Skeletal muscle cell (primary cell): ENCODE results near the gene KLK11.
A peak's percentile ranks its signal among the peaks of the same experiment; 100 is the strongest.

ENCODE experiments used
- DNase-seq: peaks from one replicate; pipeline ENCODE4 v3.0.0-alpha.2; 2010; ENCODE audit warnings: low read depth
- H3K4me3 ChIP-seq: 2 replicates; pipeline ENCODE4 v1.5.1; 2011; ENCODE audit warnings: low read depth, mild to moderate bottlenecking, control low read depth, low read length, moderate library complexity

Gene KLK11

DNA sequence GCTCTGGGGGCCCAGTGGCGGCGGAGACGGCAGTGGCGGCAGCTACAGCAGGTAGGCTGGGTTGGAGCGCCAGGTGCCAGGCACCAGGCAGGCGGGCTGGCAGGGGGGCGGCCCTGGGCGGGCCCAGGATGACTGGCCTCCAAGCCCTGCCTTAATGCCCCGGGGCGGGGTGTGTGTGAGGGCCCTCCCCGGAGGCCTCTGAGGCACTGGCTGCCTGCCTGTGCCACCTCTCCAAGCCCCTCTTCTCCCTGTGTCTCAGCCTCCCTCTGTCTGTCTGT is at the start of gene KLK11:
TSS of gene KLK11 (minus strand) at position 63 of the 278 bp plus-strand sequence. CDS start 985 bp downstream, outside the sequence.
- DNase-seq: no peak
- no peak within 1 kb of the TSS for H3K4me3 ChIP-seq

DNA sequence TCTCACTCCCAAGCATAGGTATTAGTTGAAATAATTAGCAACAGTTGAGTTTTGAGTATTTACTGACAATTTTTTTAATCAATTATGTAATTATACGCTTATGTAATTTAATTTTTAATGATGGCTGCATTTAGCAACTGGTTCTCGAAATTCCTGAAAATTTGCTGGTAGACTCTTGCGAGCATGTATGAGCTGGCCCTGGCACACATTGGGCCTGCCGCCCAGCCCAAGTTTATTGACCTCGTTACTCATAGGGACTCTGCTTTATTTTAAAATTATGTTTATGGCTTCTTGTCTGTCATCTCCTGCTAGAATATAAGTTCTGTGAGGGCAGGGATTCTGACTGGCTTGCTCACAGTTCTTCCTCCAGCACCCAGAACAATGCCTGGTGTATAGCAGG is 49.6 kb upstream of the KLK11 start:
- no peak overlapping the region for H3K4me3 ChIP-seq
- no peak for DNase-seq

DNA sequence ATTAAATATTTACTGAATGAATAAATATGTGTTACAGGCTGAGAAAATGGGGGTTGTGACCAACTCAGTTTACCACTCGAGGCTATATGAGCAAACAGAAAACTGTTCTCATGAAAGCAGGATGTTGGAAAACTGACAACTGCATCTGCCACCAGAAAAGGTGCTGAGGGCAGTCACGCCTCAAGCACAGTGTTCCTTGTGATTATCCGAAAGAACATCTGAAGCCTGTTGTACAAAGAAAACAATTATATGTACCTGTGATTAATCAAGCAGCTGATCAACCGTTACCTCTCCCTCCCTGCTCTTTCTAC is 44.6 kb upstream of the KLK11 start:
- no peak for DNase-seq
- H3K4me3 ChIP-seq: no peak overlapping the region

DNA sequence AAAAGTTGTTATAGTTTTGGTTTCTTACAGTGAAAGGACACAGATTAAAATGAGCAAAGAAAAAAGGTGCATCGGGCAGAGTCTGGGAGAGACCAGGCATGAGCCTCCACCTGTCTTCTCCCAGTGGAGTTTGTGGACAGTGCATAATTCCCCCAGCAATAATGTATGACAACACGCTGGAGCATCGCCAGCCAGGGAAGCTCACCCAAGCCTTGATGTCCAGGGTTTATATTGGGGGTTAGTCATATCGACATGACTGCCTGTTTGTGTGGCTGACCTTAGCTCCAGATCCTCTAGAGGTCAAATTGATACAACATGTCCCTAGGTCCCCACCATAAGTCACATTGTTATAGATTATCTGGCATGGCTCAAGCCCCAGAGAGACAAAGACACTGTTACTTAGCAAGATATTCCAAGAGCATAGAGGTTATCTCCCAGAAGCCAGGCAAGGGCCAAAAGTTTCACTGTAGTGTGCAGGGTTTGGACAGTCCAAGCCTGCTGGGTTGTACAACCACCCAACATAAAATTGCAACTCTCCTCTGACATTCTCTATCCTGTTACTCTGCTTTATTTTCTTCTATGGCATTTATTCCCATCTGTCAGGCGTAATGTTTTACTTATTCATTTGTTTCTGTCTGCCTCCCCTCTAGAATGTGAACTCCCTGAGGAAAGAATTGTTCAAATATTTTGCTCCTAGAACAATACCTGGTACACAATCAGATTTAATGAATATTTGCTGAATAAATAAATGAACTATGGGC is 44.1 kb upstream of the KLK11 start:
- no peak for DNase-seq
- no peak overlapping the region for H3K4me3 ChIP-seq

- no peak for DNase-seq
- no peak overlapping the region for H3K4me3 ChIP-seq
Observed at GRCh38 chr19:51066393-51067186, 40.2 kb upstream of the KLK11 start.

GRCh38 chr19:51065221-51065960 is 39.0 kb upstream of the KLK11 start:
- no peak overlapping the region for H3K4me3 ChIP-seq

GRCh38 chr19:51064534-51065220 is 38.3 kb upstream of the KLK11 start, which contains the start of gene KLK13:
KLK13 (minus strand) TSS chr19:51065092; CDS start chr19:51065067, 25 bp downstream.
- no peak for DNase-seq

More at GRCh38 chr19:51065221-51065960, 39.0 kb upstream of the KLK11 start:
- DNase-seq: no peak

DNA sequence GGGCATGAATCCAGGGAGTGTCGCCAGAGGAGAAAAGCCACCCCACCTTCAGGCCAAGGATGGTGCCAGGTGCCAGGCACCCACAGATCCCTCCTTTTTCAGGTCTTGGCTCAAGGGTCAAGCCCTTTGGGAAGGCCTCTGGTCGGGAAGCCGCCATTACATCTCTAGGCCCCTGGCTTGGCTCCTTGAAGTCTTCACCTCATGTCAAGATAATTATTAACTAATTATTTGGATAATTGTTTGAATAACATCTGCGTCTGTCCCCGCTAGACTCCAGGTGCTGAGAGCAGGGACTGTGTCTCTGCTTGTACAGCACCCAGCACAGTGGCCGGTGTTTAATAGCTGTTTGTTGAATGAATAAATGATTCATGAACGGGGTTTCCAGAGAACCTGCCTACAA is 37.2 kb upstream of the KLK11 start:
- H3K4me3 ChIP-seq: no peak overlapping the region
- no peak for DNase-seq

More at GRCh38 chr19:51064534-51065220, 38.3 kb upstream of the KLK11 start, which contains the start of gene KLK13:
- peak within 1 kb of the TSS; percentile 3 for H3K4me3 ChIP-seq

GRCh38 chr19:51060973-51061372 is 34.6 kb upstream of the KLK11 start:
- H3K4me3 ChIP-seq: no peak overlapping the region
- no peak for DNase-seq

DNA sequence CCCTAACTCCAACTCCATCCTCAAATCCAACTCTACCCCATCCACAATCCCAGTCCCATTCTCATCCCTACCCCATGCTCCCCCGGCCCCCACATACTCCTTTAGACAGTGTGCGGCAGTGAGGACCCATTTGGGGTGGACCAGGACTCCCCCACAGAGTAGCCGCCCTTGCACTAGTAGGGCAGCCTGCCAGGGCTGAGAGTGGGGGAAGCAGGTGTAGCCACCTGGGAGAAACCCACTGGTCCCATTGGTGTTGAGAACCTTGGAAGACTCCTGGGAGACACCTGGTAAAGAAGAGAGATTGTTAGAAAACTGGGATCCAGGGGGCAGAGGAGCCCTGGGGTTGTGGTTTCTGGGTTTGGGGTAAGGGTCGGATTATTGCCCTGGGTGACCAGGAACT is 33.9 kb upstream of the KLK11 start:
- DNase-seq: no peak
- H3K4me3 ChIP-seq: no peak overlapping the region

DNA sequence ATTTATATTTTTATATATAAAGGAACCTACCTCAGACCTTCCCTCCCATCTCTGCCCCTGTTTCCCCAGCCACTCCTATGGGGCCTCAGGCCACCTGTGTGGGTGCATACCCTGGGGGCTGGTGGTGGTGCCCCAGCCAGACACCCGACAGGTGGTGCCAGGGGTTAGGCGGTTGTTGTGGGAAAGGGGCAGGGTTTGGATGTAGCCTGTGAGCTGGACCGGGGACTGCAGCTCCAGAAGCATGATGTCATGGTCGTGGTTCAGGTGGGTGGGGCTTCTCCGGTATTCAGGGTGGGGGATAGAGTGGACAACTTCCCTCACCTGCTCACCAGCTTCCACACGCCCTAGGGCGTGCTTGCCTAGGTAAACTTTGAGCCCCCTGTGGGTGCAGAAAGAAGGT is 33.3 kb upstream of the KLK11 start:
- no peak overlapping the region for H3K4me3 ChIP-seq
- DNase-seq: no peak

DNA sequence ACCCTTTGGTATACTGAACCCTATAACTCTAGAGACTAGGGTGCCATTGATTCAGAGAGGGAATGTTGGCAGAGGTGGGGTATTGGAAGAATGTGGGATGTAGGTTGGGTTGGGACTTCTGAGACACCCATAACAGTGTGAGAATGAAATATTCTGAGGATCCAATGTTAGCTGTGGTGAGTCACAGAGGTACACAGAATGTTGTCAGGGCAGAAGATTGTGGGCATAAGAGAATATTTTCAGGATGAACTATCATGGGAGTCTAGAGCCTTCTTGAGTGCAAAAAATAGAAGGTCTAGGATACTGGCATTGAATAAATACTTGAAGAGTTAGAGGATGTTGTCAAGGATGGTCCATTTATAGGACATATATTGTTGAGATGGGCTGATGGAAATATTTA is 29.4 kb upstream of the KLK11 start:
- H3K4me3 ChIP-seq: no peak overlapping the region
- DNase-seq: no peak

DNA sequence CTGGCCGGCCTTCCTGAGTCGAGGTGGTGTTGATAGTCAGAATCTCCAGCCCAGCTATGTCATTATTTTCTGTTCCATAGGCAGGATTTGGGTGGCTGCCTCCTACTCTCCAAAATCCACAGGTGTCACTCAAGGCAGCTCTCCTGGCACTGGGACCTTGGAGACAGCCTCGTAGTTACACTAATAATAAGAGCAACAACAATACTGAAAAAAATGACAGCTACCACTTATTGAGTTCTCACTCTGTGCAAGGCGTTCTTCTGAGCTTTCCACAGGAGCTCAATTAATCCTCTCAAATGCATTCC is 20.6 kb upstream of the KLK11 start:
- no peak for DNase-seq
- no peak overlapping the region for H3K4me3 ChIP-seq

DNA sequence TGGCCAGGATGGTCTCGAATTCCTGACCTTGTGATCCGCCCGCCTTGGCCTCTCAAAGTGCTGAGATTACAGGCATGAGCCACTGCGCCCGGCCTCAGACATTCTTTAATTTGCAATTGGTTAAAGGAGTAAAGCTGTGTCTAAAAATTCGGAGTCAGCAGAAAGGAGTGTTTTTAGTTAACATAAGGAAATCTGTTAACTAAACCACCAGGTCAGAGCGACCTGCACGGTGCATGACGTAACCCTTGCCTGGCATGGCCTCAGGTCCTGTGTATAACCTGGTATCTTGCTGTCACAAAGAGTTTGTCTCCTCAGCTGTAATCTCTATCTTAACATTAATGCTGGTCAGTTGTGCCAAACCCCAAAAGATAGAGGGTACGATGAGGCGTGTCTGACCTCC is 17.9 kb upstream of the KLK11 start:
- no peak overlapping the region for H3K4me3 ChIP-seq

DNA sequence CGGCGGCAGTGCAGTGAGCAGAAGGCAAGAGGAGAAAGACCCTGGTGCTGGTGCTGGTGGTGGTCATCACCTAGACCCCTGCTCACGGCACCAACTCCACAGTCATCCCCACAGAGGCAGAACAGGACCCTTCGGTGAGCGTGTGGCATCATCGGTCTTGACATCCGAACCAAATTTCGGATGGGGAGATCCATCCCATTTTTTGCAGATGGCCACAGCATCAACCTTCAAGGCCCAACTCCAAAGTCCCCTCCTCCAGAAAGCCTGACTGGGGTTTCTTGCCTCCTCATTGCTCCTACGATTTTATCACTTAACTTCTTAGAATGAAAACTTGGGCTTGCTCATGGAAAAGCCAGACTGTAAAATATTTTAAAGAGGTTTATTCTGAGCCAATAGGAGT is 17.1 kb upstream of the KLK11 start:
- no peak for DNase-seq
- no peak overlapping the region for H3K4me3 ChIP-seq

More for the DNA sequence above, 17.9 kb upstream of the KLK11 start:
- no peak for DNase-seq

GRCh38 chr19:51040151-51040550 is 13.7 kb upstream of the KLK11 start:
- DNase-seq: no peak
- no peak overlapping the region for H3K4me3 ChIP-seq

DNA sequence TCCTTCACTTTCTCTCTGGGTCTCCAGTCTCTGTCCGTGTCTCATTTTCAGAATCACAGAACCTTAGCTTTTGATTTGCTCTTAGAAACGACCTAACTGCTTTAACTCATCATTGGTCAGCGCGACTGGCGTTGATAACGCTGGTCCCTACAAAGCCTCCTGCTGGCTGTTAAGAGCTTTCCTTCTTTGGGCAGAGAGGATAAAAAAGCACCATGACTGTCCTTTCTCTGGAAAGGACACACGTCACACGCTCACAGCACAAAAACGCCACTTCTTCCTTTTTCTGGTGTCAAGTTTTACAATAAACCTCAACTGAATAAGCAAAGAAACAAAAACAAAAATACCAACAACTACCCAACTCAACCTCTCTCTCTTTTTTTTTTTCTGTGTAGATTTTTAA is 10.1 kb upstream of the KLK11 start:
- DNase-seq: no peak
- H3K4me3 ChIP-seq: no peak overlapping the region

DNA sequence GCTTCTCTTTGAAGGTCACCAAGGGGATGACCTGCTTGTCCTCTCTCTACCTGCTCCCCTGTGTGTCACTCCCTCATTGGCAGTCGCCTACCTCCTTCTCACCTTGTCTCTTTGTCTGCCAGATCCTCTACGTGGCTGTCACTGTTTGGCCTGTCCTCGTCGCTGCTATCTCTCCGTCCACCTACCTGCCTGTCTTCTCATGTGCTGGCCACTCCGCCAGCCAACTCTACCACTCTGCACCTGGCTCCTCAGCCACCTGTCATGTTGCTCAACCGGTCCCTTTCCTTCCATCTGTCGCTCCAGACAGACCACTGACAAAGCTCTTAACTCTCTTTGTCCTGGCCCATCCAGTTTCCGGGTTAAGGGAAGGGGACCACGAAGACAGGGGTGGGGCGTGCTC is 8.3 kb upstream of the KLK11 start, which contains the start of gene KLK12:
TSS of gene KLK12 (minus strand) at position 299 of the 400 bp plus-strand sequence. CDS start 381 bp downstream, outside the sequence.
- no peak for DNase-seq
- no peak within 1 kb of the TSS for H3K4me3 ChIP-seq

- DNase-seq: no peak
- H3K4me3 ChIP-seq: no peak overlapping the region
Observed at GRCh38 chr19:51031880-51032225, 5.4 kb upstream of the KLK11 start.
